GM12892 (cell line): ENCODE results near the gene HDGFL1.

ENCODE experiments used
- POLR2A ChIP-seq: IDR thresholded peaks from 2 replicates; pipeline ENCODE4 v1.6.1; 2011; ENCODE audit warnings: low read depth, low read length, control low read depth
- POLR2AphosphoS5 ChIP-seq: IDR thresholded peaks from 2 replicates; pipeline ENCODE4 v1.6.1; 2011; ENCODE audit warnings: low read depth, low read length, control low read depth
- TAF1 ChIP-seq: IDR thresholded peaks from 2 replicates; pipeline ENCODE4 v1.6.1; 2011; ENCODE audit warnings: low read depth, mild to moderate bottlenecking, control low read depth, low read length, borderline replicate concordance

- TF ChIP-seq POLR2A, result no peak
- no peak for TF ChIP-seq POLR2AphosphoS5
- TF ChIP-seq TAF1, result no peak
Observed at GRCh38 chr6:22550971-22551670, 18.2 kb upstream of the HDGFL1 start.
